ENCODE results near the gene TTC29.

TTC29 gene

DNA sequence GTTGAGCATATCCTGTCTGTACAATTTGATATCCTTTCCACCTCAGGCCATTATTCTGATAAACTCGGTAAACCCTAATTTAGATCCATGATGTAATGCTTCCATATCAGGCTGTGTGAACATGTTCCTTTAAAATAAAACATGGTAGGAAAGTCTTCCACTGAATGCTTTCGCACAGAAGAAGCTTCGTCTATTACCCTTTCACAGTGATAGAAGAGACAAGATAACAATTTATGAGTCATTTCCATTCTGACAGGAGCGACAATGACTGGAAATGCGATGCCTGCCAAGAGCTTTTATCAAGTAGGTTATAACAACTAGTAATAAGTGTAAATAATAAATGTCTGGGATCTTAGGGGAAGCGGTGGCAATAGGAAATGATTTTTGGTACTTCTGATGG, 98.8 kb downstream of the TTC29 start:
- no peak overlapping the region for H3K4me3 ChIP-seq (ENCODE audit: low read depth, low read length)
- in situ Hi-C loops (cut with HindIII; ENCODE audit: low sequenced_read_pairs), result no loop called here
- TF ChIP-seq, protein P1, sequence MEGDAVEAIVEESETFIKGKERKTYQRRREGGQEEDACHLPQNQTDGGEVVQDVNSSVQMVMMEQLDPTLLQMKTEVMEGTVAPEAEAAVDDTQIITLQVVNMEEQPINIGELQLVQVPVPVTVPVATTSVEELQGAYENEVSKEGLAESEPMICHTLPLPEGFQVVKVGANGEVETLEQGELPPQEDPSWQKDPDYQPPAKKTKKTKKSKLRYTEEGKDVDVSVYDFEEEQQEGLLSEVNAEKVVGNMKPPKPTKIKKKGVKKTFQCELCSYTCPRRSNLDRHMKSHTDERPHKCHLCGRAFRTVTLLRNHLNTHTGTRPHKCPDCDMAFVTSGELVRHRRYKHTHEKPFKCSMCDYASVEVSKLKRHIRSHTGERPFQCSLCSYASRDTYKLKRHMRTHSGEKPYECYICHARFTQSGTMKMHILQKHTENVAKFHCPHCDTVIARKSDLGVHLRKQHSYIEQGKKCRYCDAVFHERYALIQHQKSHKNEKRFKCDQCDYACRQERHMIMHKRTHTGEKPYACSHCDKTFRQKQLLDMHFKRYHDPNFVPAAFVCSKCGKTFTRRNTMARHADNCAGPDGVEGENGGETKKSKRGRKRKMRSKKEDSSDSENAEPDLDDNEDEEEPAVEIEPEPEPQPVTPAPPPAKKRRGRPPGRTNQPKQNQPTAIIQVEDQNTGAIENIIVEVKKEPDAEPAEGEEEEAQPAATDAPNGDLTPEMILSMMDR (IDR thresholded peaks at IDR 0.05; ENCODE audit: low read depth, low read length), result no peak
- no peak for DNase-seq (ENCODE audit: low read depth, low spot score)

DNA sequence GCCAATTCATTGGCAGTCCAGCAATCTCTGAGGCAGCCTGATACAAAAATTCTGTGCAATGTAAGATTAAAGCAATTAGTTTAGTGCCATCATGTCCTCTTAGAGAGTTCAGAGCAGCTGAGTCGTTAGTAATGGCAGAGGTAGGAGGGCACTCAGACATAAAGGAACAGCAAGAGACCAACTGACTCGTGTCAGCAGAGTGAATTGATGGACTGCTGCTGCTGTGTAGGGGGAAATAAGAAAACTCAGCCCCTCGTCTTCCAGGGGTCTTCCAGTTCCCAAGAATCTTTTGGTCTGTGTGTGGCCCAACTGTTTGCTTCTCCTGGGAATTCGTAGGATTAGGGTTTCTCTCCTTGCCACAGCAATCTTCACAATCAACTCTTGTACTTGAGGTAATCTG, 100.9 kb downstream of the TTC29 start:
- in situ Hi-C loops (cut with HindIII; ENCODE audit: low sequenced_read_pairs), result no loop called here
- TF ChIP-seq, protein P1 (IDR thresholded peaks at IDR 0.05; ENCODE audit: low read depth, low read length), result no peak
- H3K4me3 ChIP-seq (ENCODE audit: low read depth, low read length), result no peak overlapping the region

GRCh38 chr4:146842876-146843275, 102.8 kb downstream of the TTC29 start:
- TF ChIP-seq, protein P1 (IDR thresholded peaks at IDR 0.05; ENCODE audit: low read depth, low read length), result no peak

More for the DNA sequence above, 100.9 kb downstream of the TTC29 start:
- DNase-seq (ENCODE audit: low read depth, low spot score), result no peak

GRCh38 chr4:146840731-146841130, 104.9 kb downstream of the TTC29 start:
- in situ Hi-C loops (cut with HindIII; ENCODE audit: low sequenced_read_pairs), result no loop called here
- H3K4me3 ChIP-seq (ENCODE audit: low read depth, low read length), result no peak overlapping the region
- no peak for DNase-seq (ENCODE audit: low read depth, low spot score)
- TF ChIP-seq, protein P1 (IDR thresholded peaks at IDR 0.05; ENCODE audit: low read depth, low read length), result no peak

More at GRCh38 chr4:146842876-146843275, 102.8 kb downstream of the TTC29 start:
- H3K4me3 ChIP-seq (ENCODE audit: low read depth, low read length), result no peak overlapping the region
- in situ Hi-C loops (cut with HindIII; ENCODE audit: low sequenced_read_pairs), result no loop called here
- no peak for DNase-seq (ENCODE audit: low read depth, low spot score)

- no peak for DNase-seq (ENCODE audit: low read depth, low spot score)
- TF ChIP-seq, protein P1 (IDR thresholded peaks at IDR 0.05; ENCODE audit: low read depth, low read length), result no peak
- no peak overlapping the region for H3K4me3 ChIP-seq (ENCODE audit: low read depth, low read length)
- in situ Hi-C loops (cut with HindIII; ENCODE audit: low sequenced_read_pairs), result no loop called here
Observed at GRCh38 chr4:146835096-146835495, 110.6 kb downstream of the TTC29 start.

- no peak overlapping the region for H3K4me3 ChIP-seq (ENCODE audit: low read depth, low read length)
- DNase-seq (ENCODE audit: low read depth, low spot score), result no peak
- TF ChIP-seq, protein P1 (IDR thresholded peaks at IDR 0.05; ENCODE audit: low read depth, low read length), result no peak
- in situ Hi-C loops (cut with HindIII; ENCODE audit: low sequenced_read_pairs), result no loop called here
Observed at GRCh38 chr4:146834263-146835034, 111.2 kb downstream of the TTC29 start.

All from astrocyte of the spinal cord (primary cell).